Type B pancreatic cell (in vitro differentiated cells): ENCODE measurements around the gene CYBA. TPM values are rescaled to one million over a fixed set of nuclear protein-coding genes. Genes with fewer than 3 reads are reported as not detected.

Source experiments
- DNase-seq: peaks from one replicate; pipeline ENCODE4 v3.0.0; 2021; ENCODE audit warnings: mixed read lengths; ENCODE audit not compliant: unreplicated experiment; ENCODE audit errors: extremely low spot score
- H3K27ac Mint-ChIP-seq: 2 replicates; pipeline ENCODE4 v1.8.0; 2021; ENCODE audit warnings: mild to moderate bottlenecking, mixed read lengths
- H3K27me3 Mint-ChIP-seq: 2 replicates; pipeline ENCODE4 v1.8.0; 2021; ENCODE audit warnings: mixed read lengths
- H3K36me3 Mint-ChIP-seq: 2 replicates; pipeline ENCODE4 v1.8.0; 2021; ENCODE audit warnings: mixed read lengths
- H3K4me1 Mint-ChIP-seq: one replicate; pipeline ENCODE4 v1.8.0; 2021; ENCODE audit warnings: mixed read lengths; ENCODE audit not compliant: unreplicated experiment
- H3K4me3 Mint-ChIP-seq: 2 replicates; pipeline ENCODE4 v1.8.0; 2021; ENCODE audit warnings: mild to moderate bottlenecking, mixed read lengths
- H3K9me3 Mint-ChIP-seq: 2 replicates; pipeline ENCODE4 v1.8.0; 2021; ENCODE audit warnings: mixed read lengths
- CTCF ChIP-seq: fragments of 200-600 bp; sonication (generic); conservative IDR thresholded peaks from 2 replicates; pipeline ENCODE4 v1.5.0; 2021; ENCODE audit warnings: antibody characterized with exemption, mild to moderate bottlenecking
- total RNA-seq: library from RNA; stranded (reverse); gene quantifications from 2 replicates; pipeline ENCODE4 v1.2.1, GENCODE V29; 2021; ENCODE audit warnings: low replicate concordance

The CYBA gene
- total RNA-seq, 1 donor from 2014 or later: 120 TPM

DNA sequence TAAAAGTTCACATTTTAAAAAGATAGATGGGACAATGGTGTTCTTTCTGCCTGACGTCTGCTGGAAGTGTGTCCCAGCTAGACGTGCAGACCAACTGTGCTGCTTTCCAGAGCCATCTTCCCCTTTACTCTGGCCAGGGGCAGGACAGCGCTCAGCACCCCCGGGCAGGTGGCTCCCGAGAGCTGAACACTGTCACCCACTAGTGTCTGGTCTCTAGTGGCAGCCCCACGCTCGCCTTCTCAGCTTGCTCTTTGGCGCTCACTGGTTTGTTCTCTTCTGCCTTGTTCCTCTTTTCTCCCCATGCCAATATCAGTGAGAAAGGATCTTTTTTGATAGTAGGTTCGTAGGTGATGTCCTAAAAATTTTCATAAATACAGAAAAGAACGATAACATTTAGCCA, 54.9 kb downstream of the CYBA start:
- H3K9me3 Mint-ChIP-seq: no peaks in the 10 kb centered on the region
- H3K27ac Mint-ChIP-seq: no peak overlapping the region
- peaks cover 14% of the 10 kb centered on the region for H3K36me3 Mint-ChIP-seq
- H3K27me3 Mint-ChIP-seq: no peaks in the 10 kb centered on the region
- no peak for DNase-seq
- no peaks in the 10 kb centered on the region for H3K4me1 Mint-ChIP-seq
- H3K4me3 Mint-ChIP-seq: no peak overlapping the region
- no peak for TF ChIP-seq CTCF

GRCh38 chr16:88595101-88595500, 55.8 kb downstream of the CYBA start:
- Mint-ChIP-seq H3K27ac (no peak overlapping the region), H3K4me3 (no peak overlapping the region), H3K36me3 (peaks cover 14% of the 10 kb centered on the region), H3K9me3 (no peaks in the 10 kb centered on the region), H3K27me3 (no peaks in the 10 kb centered on the region), H3K4me1 (no peaks in the 10 kb centered on the region)
- no peak for DNase-seq
- TF ChIP-seq CTCF: no peak

DNA sequence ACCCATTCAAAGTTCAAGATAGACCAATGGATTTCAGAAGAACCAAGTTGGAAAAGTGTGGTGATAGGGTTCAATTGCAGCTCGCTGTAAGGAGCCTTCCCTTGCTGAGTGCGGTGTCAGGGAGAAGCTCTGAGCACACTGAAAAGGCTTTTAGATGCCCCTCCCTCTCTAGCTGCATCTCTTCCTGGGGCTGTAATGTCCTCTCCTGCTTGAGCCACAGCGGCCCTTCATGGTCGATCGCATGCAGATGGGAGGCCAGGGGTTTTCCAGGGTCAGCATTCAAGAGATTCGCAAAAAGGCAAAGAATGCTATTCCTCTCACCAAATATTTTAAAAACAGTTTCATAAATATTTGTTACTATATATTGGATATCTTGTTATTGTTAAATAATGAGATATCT, 56.9 kb downstream of the CYBA start:
- H3K4me3 Mint-ChIP-seq: no peak overlapping the region
- H3K36me3 Mint-ChIP-seq: peaks cover 20% of the 10 kb centered on the region
- TF ChIP-seq CTCF: no peak
- no peaks in the 10 kb centered on the region for H3K9me3 Mint-ChIP-seq
- no peaks in the 10 kb centered on the region for H3K27me3 Mint-ChIP-seq
- no peak overlapping the region for H3K27ac Mint-ChIP-seq
- H3K4me1 Mint-ChIP-seq: no peaks in the 10 kb centered on the region
- no peak for DNase-seq

- peaks cover 20% of the 10 kb centered on the region for H3K36me3 Mint-ChIP-seq
- no peak for DNase-seq
- TF ChIP-seq CTCF: no peak
- no peak overlapping the region for H3K27ac Mint-ChIP-seq
- no peaks in the 10 kb centered on the region for H3K9me3 Mint-ChIP-seq
- no peaks in the 10 kb centered on the region for H3K27me3 Mint-ChIP-seq
- H3K4me1 Mint-ChIP-seq: no peaks in the 10 kb centered on the region
- no peak overlapping the region for H3K4me3 Mint-ChIP-seq
Observed at GRCh38 chr16:88593489-88593888, 57.4 kb downstream of the CYBA start.

Other genes with a start within 250 kb of the CYBA start
- gene ZFPM1, start 197.8 kb downstream of the CYBA start, total RNA-seq: 24.0 and 26.7 TPM in 2 replicates
- 56.5 and 70.2 TPM in 2 replicates for gene ZC3H18, start 80.7 kb downstream of the CYBA start, total RNA-seq
- gene IL17C, start 12.5 kb downstream of the CYBA start, total RNA-seq: 0.39 TPM in 1 of 2 replicates, not detected in the other
- 59.0 and 60.6 TPM in 2 replicates for gene MVD, start 12.0 kb upstream of the CYBA start, total RNA-seq
- gene SNAI3, start 35.5 kb upstream of the CYBA start, total RNA-seq: 0.68 and 0.79 TPM in 2 replicates
- gene RNF166, start 55.4 kb upstream of the CYBA start, total RNA-seq: 11.9 and 20.1 TPM in 2 replicates
- gene CTU2, start 55.5 kb upstream of the CYBA start, total RNA-seq: 25.1 and 27.1 TPM in 2 replicates
- 33.3 and 94.7 TPM in 2 replicates for gene PIEZO1, start 134.2 kb upstream of the CYBA start, total RNA-seq
- gene CDT1, start 152.7 kb upstream of the CYBA start, total RNA-seq: 17.7 and 36.8 TPM in 2 replicates
- 116 and 153 TPM in 2 replicates for gene APRT, start 160.9 kb upstream of the CYBA start, total RNA-seq
- gene GALNS, start 205.9 kb upstream of the CYBA start, total RNA-seq: 30.2 and 32.5 TPM in 2 replicates
- gene TRAPPC2L, start 206.1 kb upstream of the CYBA start, total RNA-seq: 80.4 and 91.4 TPM in 2 replicates
- gene PABPN1L, start 215.6 kb upstream of the CYBA start, total RNA-seq: 0.31 TPM in 1 of 2 replicates, not detected in the other